ENCODE results near the gene ADGRV1.

ADGRV1 gene

GRCh38 chr5:91146905-91147600 lies 588.5 kb downstream of the ADGRV1 start:
- in situ Hi-C loops (cut with MboI; ENCODE audit: low sequenced_read_pairs, unreplicated experiment), result no loop called here
- TF ChIP-seq CTCF (IDR thresholded peaks at IDR 0.05; ENCODE audit: borderline replicate concordance, control extremely low read depth, extremely low read depth, insufficient read depth, missing control alignments), result no peak
- DNase-seq (ENCODE audit: low spot score), result no peak

- no peak for DNase-seq (ENCODE audit: low spot score)
- TF ChIP-seq CTCF (IDR thresholded peaks at IDR 0.05; ENCODE audit: borderline replicate concordance, control extremely low read depth, extremely low read depth, insufficient read depth, missing control alignments), result no peak
- in situ Hi-C loops (cut with MboI; ENCODE audit: low sequenced_read_pairs, unreplicated experiment), result no loop called here
Measured at GRCh38 chr5:91150234-91150633, 591.6 kb downstream of the ADGRV1 start.

- DNase-seq (ENCODE audit: low spot score), result no peak
- TF ChIP-seq CTCF (IDR thresholded peaks at IDR 0.05; ENCODE audit: borderline replicate concordance, control extremely low read depth, extremely low read depth, insufficient read depth, missing control alignments), result no peak
- in situ Hi-C loops (cut with MboI; ENCODE audit: low sequenced_read_pairs, unreplicated experiment), result no loop called here
Measured at GRCh38 chr5:91150636-91151035, 592.0 kb downstream of the ADGRV1 start.

GRCh38 chr5:91151947-91152346 lies 593.4 kb downstream of the ADGRV1 start:
- in situ Hi-C loops (cut with MboI; ENCODE audit: low sequenced_read_pairs, unreplicated experiment), result no loop called here
- no peak for DNase-seq (ENCODE audit: low spot score)

GRCh38 chr5:91154338-91154737 lies 595.7 kb downstream of the ADGRV1 start:
- no peak for TF ChIP-seq CTCF (IDR thresholded peaks at IDR 0.05; ENCODE audit: borderline replicate concordance, control extremely low read depth, extremely low read depth, insufficient read depth, missing control alignments)
- in situ Hi-C loops (cut with MboI; ENCODE audit: low sequenced_read_pairs, unreplicated experiment), result no loop called here
- DNase-seq (ENCODE audit: low spot score), result no peak

More at GRCh38 chr5:91151947-91152346, 593.4 kb downstream of the ADGRV1 start:
- no peak for TF ChIP-seq CTCF (IDR thresholded peaks at IDR 0.05; ENCODE audit: borderline replicate concordance, control extremely low read depth, extremely low read depth, insufficient read depth, missing control alignments)

- DNase-seq (ENCODE audit: low spot score), result no peak
- TF ChIP-seq CTCF (IDR thresholded peaks at IDR 0.05; ENCODE audit: borderline replicate concordance, control extremely low read depth, extremely low read depth, insufficient read depth, missing control alignments), result no peak
- in situ Hi-C loops (cut with MboI; ENCODE audit: low sequenced_read_pairs, unreplicated experiment), result no loop called here
Measured at GRCh38 chr5:91155274-91155673, 596.7 kb downstream of the ADGRV1 start.

Measured in GM13976 (cell line).